ENCODE measurements around the gene ARFGAP3.
"Not testable (repeated sequence)": the region's sequence is repeated elsewhere in the genome, so short reads cannot be mapped to it uniquely, and the experiment has no call there.

ARFGAP3 gene

GRCh38 chr22:42763965-42764480 lies 93.0 kb downstream of the ARFGAP3 start:
- DNase-seq (ENCODE audit: low spot score), result peak; percentile 6
- TF ChIP-seq CTCF (IDR thresholded peaks at IDR 0.05; ENCODE audit: extremely low read depth, missing control alignments), result no peak

GRCh38 chr22:42760806-42761565 lies 96.1 kb downstream of the ARFGAP3 start:
- no peak for DNase-seq (ENCODE audit: low spot score)
- no peak for TF ChIP-seq CTCF (IDR thresholded peaks at IDR 0.05; ENCODE audit: extremely low read depth, missing control alignments)

GRCh38 chr22:42758931-42759629 lies 98.0 kb downstream of the ARFGAP3 start:
- DNase-seq (ENCODE audit: low spot score), result no peak

GRCh38 chr22:42755553-42755952 lies 101.5 kb downstream of the ARFGAP3 start:
- not testable (repeated sequence) for DNase-seq (ENCODE audit: low spot score)

More at GRCh38 chr22:42758931-42759629, 98.0 kb downstream of the ARFGAP3 start:
- no peak for TF ChIP-seq CTCF (IDR thresholded peaks at IDR 0.05; ENCODE audit: extremely low read depth, missing control alignments)

GRCh38 chr22:42755121-42755520 lies 102.0 kb downstream of the ARFGAP3 start:
- not testable (repeated sequence) for DNase-seq (ENCODE audit: low spot score)

GRCh38 chr22:42754658-42755057 lies 102.4 kb downstream of the ARFGAP3 start:
- TF ChIP-seq CTCF (IDR thresholded peaks at IDR 0.05; ENCODE audit: extremely low read depth, missing control alignments), result no peak
- no peak for DNase-seq (ENCODE audit: low spot score)

- no peak for TF ChIP-seq CTCF (IDR thresholded peaks at IDR 0.05; ENCODE audit: extremely low read depth, missing control alignments)
Observed at GRCh38 chr22:42752912-42753311, 104.2 kb downstream of the ARFGAP3 start.

GRCh38 chr22:42752230-42752746 lies 104.8 kb downstream of the ARFGAP3 start:
- no peak for TF ChIP-seq CTCF (IDR thresholded peaks at IDR 0.05; ENCODE audit: extremely low read depth, missing control alignments)

More at GRCh38 chr22:42752912-42753311, 104.2 kb downstream of the ARFGAP3 start:
- DNase-seq (ENCODE audit: low spot score), result peak; percentile 77

GRCh38 chr22:42750421-42750820 lies 106.7 kb downstream of the ARFGAP3 start:
- DNase-seq (ENCODE audit: low spot score), result not testable (repeated sequence)

More at GRCh38 chr22:42752230-42752746, 104.8 kb downstream of the ARFGAP3 start:
- peak; percentile 39 for DNase-seq (ENCODE audit: low spot score)

All from GM20000 (cell line).